ENCODE data around the gene RGPD8.

RGPD8 gene

DNA sequence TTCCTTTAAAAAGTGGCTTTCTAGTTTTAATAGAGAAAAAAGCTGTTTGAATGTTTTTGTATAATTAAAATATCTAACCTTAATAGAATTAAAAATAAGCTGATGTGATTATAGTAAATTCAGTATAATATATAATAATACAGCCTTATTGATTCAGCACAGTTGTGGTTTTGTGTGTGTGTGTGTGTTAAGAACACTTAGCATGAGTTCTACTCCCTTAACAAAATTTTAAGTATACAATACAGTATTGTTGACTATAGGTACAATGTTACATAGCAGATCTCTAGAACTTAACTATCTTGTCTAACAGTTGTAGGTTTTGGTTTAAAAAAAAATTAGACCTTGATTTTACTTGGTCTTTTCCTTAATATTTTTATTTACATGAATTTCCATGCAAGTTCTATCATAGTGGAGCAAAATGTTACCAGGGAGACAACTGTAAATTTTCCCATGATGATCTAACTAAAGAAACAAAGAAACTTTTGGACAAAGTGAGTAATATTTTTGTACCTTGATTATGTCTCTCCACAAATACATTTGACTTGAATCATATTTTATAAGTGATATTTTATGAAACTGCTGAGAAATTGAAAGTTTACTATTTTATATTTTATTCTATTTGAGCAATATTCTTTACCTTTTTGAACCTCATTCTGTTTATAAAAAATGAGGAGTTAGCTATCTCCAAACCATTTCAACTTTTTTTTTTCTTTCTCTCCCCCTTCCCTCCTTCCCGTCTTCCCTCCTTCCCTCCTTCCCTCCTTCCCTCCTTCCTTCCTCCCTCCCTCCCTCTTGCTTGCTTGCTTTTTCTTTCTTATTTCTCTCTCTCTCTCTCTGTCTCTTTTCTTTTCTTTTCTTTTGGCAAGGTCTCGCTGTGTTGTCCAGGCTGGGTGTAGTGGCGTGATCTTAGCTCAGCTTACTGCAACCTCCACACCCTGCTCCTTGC is 111.8 kb downstream of the RGPD8 start:
- Histone ChIP-seq H3K27me3 (ENCODE audit: control insufficient read depth, insufficient read depth, low read length) (no peaks in the 10 kb centered on the region), H3K27ac (ENCODE audit: low read depth, low read length) (no peak overlapping the region), H3K9me3 (ENCODE audit: control insufficient read depth, insufficient read depth, low read length) (no peaks in the 10 kb centered on the region), H3K9ac (ENCODE audit: low read depth, low read length) (no peak overlapping the region), H3K36me3 (ENCODE audit: control insufficient read depth, insufficient read depth, low read length) (no peaks in the 10 kb centered on the region), H3K4me1 (ENCODE audit: control insufficient read depth, insufficient read depth, low read length) (peaks cover 3% of the 10 kb centered on the region; the same call in 1 of the 2 replicates), H3K4me3 (ENCODE audit: low read depth, low read length) (no peak overlapping the region)
